ENCODE data around the gene NTRK1.

- TF ChIP-seq CTCF (IDR thresholded peaks at IDR 0.05) (no peak), POLR2AphosphoS5 (IDR thresholded peaks at IDR 0.05) (no peak), POLR2A (IDR thresholded peaks at IDR 0.05) (no peak)
These were observed 62.5 kb downstream of the NTRK1 start for GRCh38 chr1:156922986-156923669.

Measured in prostate gland (tissue), 2 donors.